ENCODE measurements around the gene GIPR.

The GIPR gene

DNA sequence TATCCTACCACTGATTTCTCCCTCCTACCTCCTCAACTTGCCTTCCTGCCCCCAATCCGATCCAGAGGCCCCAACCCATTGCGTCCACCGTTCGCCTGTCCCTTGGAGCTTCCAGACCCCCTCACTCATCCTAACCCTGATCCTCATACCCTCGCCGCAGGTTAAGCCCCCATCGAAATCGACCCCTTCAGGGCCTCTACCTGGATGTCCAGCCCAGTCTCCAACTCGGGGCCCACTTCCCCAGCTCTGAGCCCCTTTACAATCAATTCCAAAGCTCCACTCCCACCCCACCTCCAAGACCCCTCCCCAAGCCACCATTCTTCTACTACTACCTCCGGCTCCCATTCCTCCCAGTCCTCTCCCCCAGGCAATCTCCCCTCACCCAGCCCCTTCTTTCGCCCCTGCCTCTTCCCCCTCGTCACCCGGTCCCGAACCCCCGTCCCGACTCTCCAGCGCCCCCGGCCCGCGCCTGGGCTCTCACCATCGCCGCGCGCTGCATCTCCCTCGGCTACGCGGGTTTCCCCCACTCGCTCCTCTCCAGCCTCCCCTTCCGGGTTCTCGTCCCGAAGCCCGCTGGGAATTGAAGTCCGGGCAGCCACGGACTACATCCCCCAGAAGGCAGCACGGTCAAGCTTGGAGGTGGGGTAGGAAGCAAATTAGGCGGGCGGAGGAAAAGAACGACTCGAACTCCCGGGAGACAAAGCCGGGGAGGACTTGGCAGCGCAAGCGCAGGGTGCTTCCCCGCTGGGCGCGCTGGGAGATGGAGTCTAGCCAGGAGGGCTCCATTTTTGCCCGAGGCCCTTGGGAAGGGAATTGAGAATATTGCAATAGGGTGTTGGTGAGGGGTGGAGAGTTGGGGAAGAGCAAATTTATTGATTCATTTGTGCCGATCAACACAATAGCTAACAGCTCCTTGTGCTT lies 62.6 kb downstream of the GIPR start, which contains the start of gene FBXO46 (continued):
- TF ChIP-seq, protein P1, sequence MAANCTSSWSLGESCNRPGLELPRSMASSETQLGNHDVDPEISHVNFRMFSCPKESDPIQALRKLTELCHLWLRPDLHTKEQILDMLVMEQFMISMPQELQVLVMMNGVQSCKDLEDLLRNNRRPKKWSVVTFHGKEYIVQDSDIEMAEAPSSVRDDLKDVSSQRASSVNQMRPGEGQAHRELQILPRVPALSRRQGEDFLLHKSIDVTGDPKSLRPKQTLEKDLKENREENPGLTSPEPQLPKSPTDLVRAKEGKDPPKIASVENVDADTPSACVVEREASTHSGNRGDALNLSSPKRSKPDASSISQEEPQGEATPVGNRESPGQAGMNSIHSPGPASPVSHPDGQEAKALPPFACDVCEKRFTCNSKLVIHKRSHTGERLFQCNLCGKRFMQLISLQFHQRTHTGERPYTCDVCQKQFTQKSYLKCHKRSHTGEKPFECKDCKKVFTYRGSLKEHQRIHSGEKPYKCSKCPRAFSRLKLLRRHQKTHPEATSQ (tag by site-specific recombination; IDR thresholded peaks at IDR 0.05), result no peak
- peak; percentile 59; the same call in 1 of the 2 replicates for TF ChIP-seq GLIS2 (tag by site-specific recombination; IDR thresholded peaks at IDR 0.05)
- TF ChIP-seq, protein P2, sequence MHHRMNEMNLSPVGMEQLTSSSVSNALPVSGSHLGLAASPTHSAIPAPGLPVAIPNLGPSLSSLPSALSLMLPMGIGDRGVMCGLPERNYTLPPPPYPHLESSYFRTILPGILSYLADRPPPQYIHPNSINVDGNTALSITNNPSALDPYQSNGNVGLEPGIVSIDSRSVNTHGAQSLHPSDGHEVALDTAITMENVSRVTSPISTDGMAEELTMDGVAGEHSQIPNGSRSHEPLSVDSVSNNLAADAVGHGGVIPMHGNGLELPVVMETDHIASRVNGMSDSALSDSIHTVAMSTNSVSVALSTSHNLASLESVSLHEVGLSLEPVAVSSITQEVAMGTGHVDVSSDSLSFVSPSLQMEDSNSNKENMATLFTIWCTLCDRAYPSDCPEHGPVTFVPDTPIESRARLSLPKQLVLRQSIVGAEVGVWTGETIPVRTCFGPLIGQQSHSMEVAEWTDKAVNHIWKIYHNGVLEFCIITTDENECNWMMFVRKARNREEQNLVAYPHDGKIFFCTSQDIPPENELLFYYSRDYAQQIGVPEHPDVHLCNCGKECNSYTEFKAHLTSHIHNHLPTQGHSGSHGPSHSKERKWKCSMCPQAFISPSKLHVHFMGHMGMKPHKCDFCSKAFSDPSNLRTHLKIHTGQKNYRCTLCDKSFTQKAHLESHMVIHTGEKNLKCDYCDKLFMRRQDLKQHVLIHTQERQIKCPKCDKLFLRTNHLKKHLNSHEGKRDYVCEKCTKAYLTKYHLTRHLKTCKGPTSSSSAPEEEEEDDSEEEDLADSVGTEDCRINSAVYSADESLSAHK (tag by site-specific recombination; IDR thresholded peaks at IDR 0.05), result peak; percentile 23; the same call in 1 of the 2 replicates
- no peak for TF ChIP-seq ZNF658 (tag by site-specific recombination; IDR thresholded peaks at IDR 0.05)
- TF ChIP-seq, protein P3, sequence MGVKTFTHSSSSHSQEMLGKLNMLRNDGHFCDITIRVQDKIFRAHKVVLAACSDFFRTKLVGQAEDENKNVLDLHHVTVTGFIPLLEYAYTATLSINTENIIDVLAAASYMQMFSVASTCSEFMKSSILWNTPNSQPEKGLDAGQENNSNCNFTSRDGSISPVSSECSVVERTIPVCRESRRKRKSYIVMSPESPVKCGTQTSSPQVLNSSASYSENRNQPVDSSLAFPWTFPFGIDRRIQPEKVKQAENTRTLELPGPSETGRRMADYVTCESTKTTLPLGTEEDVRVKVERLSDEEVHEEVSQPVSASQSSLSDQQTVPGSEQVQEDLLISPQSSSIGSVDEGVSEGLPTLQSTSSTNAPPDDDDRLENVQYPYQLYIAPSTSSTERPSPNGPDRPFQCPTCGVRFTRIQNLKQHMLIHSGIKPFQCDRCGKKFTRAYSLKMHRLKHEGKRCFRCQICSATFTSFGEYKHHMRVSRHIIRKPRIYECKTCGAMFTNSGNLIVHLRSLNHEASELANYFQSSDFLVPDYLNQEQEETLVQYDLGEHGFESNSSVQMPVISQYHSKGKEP (tag by site-specific recombination; IDR thresholded peaks at IDR 0.05), result 0 out of 2 replicates have a peak, but pooled peaks have one; percentile 55
- peak; percentile 35; the same call in 1 of the 2 replicates for TF ChIP-seq ZFP37 (tag by site-specific recombination; IDR thresholded peaks at IDR 0.05)
- no peak for TF ChIP-seq ZNF311 (tag by site-specific recombination; IDR thresholded peaks at IDR 0.05; ENCODE audit: borderline replicate concordance)
- TF ChIP-seq SCRT1 (tag by site-specific recombination; IDR thresholded peaks at IDR 0.05; ENCODE audit: borderline replicate concordance), result no peak
- TF ChIP-seq ZNF324 (tag by site-specific recombination; IDR thresholded peaks at IDR 0.05), result 0 out of 2 replicates have a peak, but pooled peaks have one; percentile 33
- no peak for TF ChIP-seq ZNF112 (tag by site-specific recombination; IDR thresholded peaks at IDR 0.05)
- TF ChIP-seq ZNF792 (tag by site-specific recombination; IDR thresholded peaks at IDR 0.05), result no peak
- TF ChIP-seq, protein P4, sequence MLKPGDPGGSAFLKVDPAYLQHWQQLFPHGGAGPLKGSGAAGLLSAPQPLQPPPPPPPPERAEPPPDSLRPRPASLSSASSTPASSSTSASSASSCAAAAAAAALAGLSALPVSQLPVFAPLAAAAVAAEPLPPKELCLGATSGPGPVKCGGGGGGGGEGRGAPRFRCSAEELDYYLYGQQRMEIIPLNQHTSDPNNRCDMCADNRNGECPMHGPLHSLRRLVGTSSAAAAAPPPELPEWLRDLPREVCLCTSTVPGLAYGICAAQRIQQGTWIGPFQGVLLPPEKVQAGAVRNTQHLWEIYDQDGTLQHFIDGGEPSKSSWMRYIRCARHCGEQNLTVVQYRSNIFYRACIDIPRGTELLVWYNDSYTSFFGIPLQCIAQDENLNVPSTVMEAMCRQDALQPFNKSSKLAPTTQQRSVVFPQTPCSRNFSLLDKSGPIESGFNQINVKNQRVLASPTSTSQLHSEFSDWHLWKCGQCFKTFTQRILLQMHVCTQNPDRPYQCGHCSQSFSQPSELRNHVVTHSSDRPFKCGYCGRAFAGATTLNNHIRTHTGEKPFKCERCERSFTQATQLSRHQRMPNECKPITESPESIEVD (tag by site-specific recombination; IDR thresholded peaks at IDR 0.05), result no peak
- no peak for TF ChIP-seq ZNF549 (tag by site-specific recombination; IDR thresholded peaks at IDR 0.05)
- TF ChIP-seq ZFP41 (tag by site-specific recombination; IDR thresholded peaks at IDR 0.05; ENCODE audit: borderline replicate concordance), result no peak
- TF ChIP-seq ZNF169 (tag by site-specific recombination; IDR thresholded peaks at IDR 0.05), result no peak
- no peak for TF ChIP-seq OSR2 (tag by site-specific recombination; IDR thresholded peaks at IDR 0.05)
- 0 out of 2 replicates have a peak, but pooled peaks have one; percentile 26 for TF ChIP-seq BCL11B (tag by site-specific recombination; IDR thresholded peaks at IDR 0.05; ENCODE audit: low read depth)
- TF ChIP-seq, protein P5, sequence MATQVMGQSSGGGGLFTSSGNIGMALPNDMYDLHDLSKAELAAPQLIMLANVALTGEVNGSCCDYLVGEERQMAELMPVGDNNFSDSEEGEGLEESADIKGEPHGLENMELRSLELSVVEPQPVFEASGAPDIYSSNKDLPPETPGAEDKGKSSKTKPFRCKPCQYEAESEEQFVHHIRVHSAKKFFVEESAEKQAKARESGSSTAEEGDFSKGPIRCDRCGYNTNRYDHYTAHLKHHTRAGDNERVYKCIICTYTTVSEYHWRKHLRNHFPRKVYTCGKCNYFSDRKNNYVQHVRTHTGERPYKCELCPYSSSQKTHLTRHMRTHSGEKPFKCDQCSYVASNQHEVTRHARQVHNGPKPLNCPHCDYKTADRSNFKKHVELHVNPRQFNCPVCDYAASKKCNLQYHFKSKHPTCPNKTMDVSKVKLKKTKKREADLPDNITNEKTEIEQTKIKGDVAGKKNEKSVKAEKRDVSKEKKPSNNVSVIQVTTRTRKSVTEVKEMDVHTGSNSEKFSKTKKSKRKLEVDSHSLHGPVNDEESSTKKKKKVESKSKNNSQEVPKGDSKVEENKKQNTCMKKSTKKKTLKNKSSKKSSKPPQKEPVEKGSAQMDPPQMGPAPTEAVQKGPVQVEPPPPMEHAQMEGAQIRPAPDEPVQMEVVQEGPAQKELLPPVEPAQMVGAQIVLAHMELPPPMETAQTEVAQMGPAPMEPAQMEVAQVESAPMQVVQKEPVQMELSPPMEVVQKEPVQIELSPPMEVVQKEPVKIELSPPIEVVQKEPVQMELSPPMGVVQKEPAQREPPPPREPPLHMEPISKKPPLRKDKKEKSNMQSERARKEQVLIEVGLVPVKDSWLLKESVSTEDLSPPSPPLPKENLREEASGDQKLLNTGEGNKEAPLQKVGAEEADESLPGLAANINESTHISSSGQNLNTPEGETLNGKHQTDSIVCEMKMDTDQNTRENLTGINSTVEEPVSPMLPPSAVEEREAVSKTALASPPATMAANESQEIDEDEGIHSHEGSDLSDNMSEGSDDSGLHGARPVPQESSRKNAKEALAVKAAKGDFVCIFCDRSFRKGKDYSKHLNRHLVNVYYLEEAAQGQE (tag by site-specific recombination; IDR thresholded peaks at IDR 0.05), result peak; percentile 31; the same call in 1 of the 2 replicates
- no peak for TF ChIP-seq ZNF221 (tag by site-specific recombination; IDR thresholded peaks at IDR 0.05; ENCODE audit: borderline replicate concordance)
- no peak for TF ChIP-seq ZNF426 (tag by site-specific recombination; IDR thresholded peaks at IDR 0.05)
- no peak for TF ChIP-seq ZNF610 (tag by site-specific recombination; IDR thresholded peaks at IDR 0.05; ENCODE audit: borderline replicate concordance)
- 0 out of 2 replicates have a peak, but pooled peaks have one; percentile 63 for TF ChIP-seq ZNF600 (tag by site-specific recombination; IDR thresholded peaks at IDR 0.05)
- TF ChIP-seq ZEB2 (tag by site-specific recombination; IDR thresholded peaks at IDR 0.05), result peak; percentile 15; the same call in 1 of the 2 replicates
- TF ChIP-seq ZNF214 (tag by site-specific recombination; IDR thresholded peaks at IDR 0.05; ENCODE audit: borderline replicate concordance), result no peak
- no peak for TF ChIP-seq ZNF433 (tag by site-specific recombination; IDR thresholded peaks at IDR 0.05; ENCODE audit: low read depth)
